NOMO-1 treated with DMSO at 0.1 percent for 48 hours (cell line): ENCODE results near the gene SOX18.
"Not testable (repeated sequence)": the region's sequence is repeated elsewhere in the genome, so short reads cannot be mapped to it uniquely, and the experiment has no call there.

Source experiments
- DNase-seq: peaks from one replicate; lab custom pipeline; 2025; ENCODE audit not compliant: unreplicated experiment; lab: John Stamatoyannopoulos, UW

Gene SOX18

GRCh38 chr20:64025101-64025825 lies 24.2 kb downstream of the SOX18 start:
- DNase-seq, result no peak

GRCh38 chr20:64024141-64024990 lies 25.1 kb downstream of the SOX18 start:
- no peak for DNase-seq

- no peak for DNase-seq
These were observed 25.9 kb downstream of the SOX18 start for GRCh38 chr20:64023361-64024140.

- no peak for DNase-seq
These were observed 26.6 kb downstream of the SOX18 start for GRCh38 chr20:64022671-64023360.

- no peak for DNase-seq
These were observed 28.1 kb downstream of the SOX18 start for GRCh38 chr20:64021124-64021975.

- DNase-seq, result no peak
These were observed 33.8 kb downstream of the SOX18 start for GRCh38 chr20:64015635-64016034.

- not testable (repeated sequence) for DNase-seq
These were observed 36.9 kb downstream of the SOX18 start for GRCh38 chr20:64012385-64013154.

- DNase-seq, result no peak
These were observed 38.1 kb downstream of the SOX18 start for GRCh38 chr20:64011366-64011779.

- DNase-seq, result no peak
These were observed 38.7 kb downstream of the SOX18 start for GRCh38 chr20:64010711-64011237.

GRCh38 chr20:64009811-64010387 lies 39.5 kb downstream of the SOX18 start:
- DNase-seq, result no peak

GRCh38 chr20:64006902-64007301 lies 42.5 kb downstream of the SOX18 start:
- no peak for DNase-seq

- DNase-seq, result no peak
These were observed 42.9 kb downstream of the SOX18 start for GRCh38 chr20:64006490-64006889.

- no peak for DNase-seq
These were observed 44.0 kb downstream of the SOX18 start for GRCh38 chr20:64005394-64005793.

GRCh38 chr20:64003960-64004725 lies 45.3 kb downstream of the SOX18 start:
- no peak for DNase-seq

- DNase-seq, result no peak
These were observed 47.8 kb downstream of the SOX18 start for GRCh38 chr20:64001607-64002011.

GRCh38 chr20:64000906-64001305 lies 48.5 kb downstream of the SOX18 start:
- DNase-seq, result no peak
